H1 (cell line): Measurements from ENCODE around the gene GLUL. TPM values are rescaled to one million over a fixed set of nuclear protein-coding genes. Genes with fewer than 3 reads are reported as not detected.

Experiments
- ATF2 ChIP-seq: IDR thresholded peaks from 2 replicates; pipeline ENCODE4 v1.6.1; 2012; ENCODE audit warnings: low read length, inconsistent platforms
- CBX8 ChIP-seq: fragments of 300-800, 300-1000 bp; sonication (generic); IDR thresholded peaks from 2 replicates; pipeline ENCODE4 v1.7.1; 2016; ENCODE audit warnings: low read depth, low read length, borderline replicate concordance
- JUN ChIP-seq: IDR thresholded peaks from 2 replicates; pipeline ENCODE4 v1.6.1; 2011; ENCODE audit warnings: low read depth, mild to moderate bottlenecking, improper control_type of control experiment, low read length
- POLR2AphosphoS5 ChIP-seq: IDR thresholded peaks from 2 replicates; pipeline ENCODE4 v1.6.1; 2011; ENCODE audit warnings: low read depth, low read length
- SP2 ChIP-seq: IDR thresholded peaks from 2 replicates; pipeline ENCODE4 v1.6.1; 2012; ENCODE audit warnings: mild to moderate bottlenecking, low read length, inconsistent platforms
- polyA plus RNA-seq, 7 experiments: library from polyadenylated mRNA; depleted of rRNA in 3 of 7; stranded (reverse) in 5 of 7; unstranded in 2 of 7; fragments of >200 nt in 5 of 7; fragments of 200-250 nt in 2 of 7; gene quantifications; 1 replicate in 5 of 7; 2 replicates in 1 of 7; 4 replicates in 1 of 7; pipeline versions ENCODE4 v1.2.1 to v1.2.3, GENCODE V29; 2011 to 2013; ENCODE audit warnings: missing spikeins in 2 of 7, mixed read lengths in 2 of 7
- total RNA-seq: library from RNA; stranded (reverse); fragmentation: NEBNext Ultra II Directional; extraction: Animal tissue kit (Norgen Biotek cat#: 25700); gene quantifications from 2 replicates; pipeline ENCODE4 v1.2.1, GENCODE V29; 2021

Gene GLUL
- total and polyA plus RNA-seq, 2 of the 8 experiments (the other 6 are each of a cell fraction or from before 2014, with no cell fraction given), result 261 to 453 TPM

- TF ChIP-seq SP2 (no peak), POLR2AphosphoS5 (no peak), ATF2 (no peak), JUN (no peak), CBX8 (no peak)
These were observed 18.5 kb upstream of the GLUL start (continued) for GRCh38 chr1:182410138-182410537.
